Effector memory CD8-positive, alpha-beta T cell (primary cell): ENCODE results near the gene FAM234A.
A peak's percentile ranks its signal among the peaks of the same experiment; 100 is the strongest.

Experiments used
- ATAC-seq: fragments of 150-1000 bp; cut with Tn5 transposase; replicated peaks from 2 replicates; pipeline ENCODE4 v1.10.0; 2021; ENCODE audit warnings: mild to moderate bottlenecking, moderate library complexity
- DNase-seq, 3 experiments: peaks; one replicate each; pipeline ENCODE4 v3.0.0; 2021
- H3K27ac Mint-ChIP-seq, 2 donors: one replicate each; pipeline ENCODE4 v1.8.0; 2022; ENCODE audit warnings: mild to moderate bottlenecking in 2 of 2, mixed read lengths in 2 of 2, moderate library complexity in 2 of 2
- H3K27me3 Mint-ChIP-seq, 2 donors: one replicate each; pipeline ENCODE4 v1.8.0; 2022; ENCODE audit warnings: mixed read lengths in 2 of 2
- H3K36me3 Mint-ChIP-seq: one replicate; pipeline ENCODE4 v1.8.0; 2022; ENCODE audit warnings: mild to moderate bottlenecking, moderate library complexity, mixed read lengths; ENCODE audit not compliant: insufficient read depth
- H3K4me1 Mint-ChIP-seq, 2 donors: one replicate each; pipeline ENCODE4 v1.8.0; 2022; ENCODE audit warnings: low read depth in 2 of 2, mixed read lengths in 2 of 2
- H3K4me3 Mint-ChIP-seq, 2 donors: one replicate each; pipeline ENCODE4 v1.8.0; 2022; ENCODE audit warnings: mild to moderate bottlenecking in 2 of 2, mixed read lengths in 2 of 2, moderate library complexity in 2 of 2
- H3K9me3 Mint-ChIP-seq, 2 donors: one replicate each; pipeline ENCODE4 v1.8.0; 2022; ENCODE audit warnings: mixed read lengths in 2 of 2

The FAM234A gene

GRCh38 chr16:296276-296675 is 61.7 kb downstream of the FAM234A start:
- Mint-ChIP-seq H3K27ac (no peak overlapping the region), H3K4me3 (no peak overlapping the region), H3K36me3 (peaks cover 73% of the 10 kb centered on the region), H3K4me1 (peaks cover 0 to 2% of the 10 kb centered on the region in 2 donors), H3K9me3 (no peaks in the 10 kb centered on the region), H3K27me3 (no peaks in the 10 kb centered on the region)
- DNase-seq: no peak
- no peak for ATAC-seq

GRCh38 chr16:296806-297510 is 62.3 kb downstream of the FAM234A start:
- Mint-ChIP-seq H3K4me3 (no peak overlapping the region), H3K4me1 (no peaks in the 10 kb centered on the region), H3K9me3 (no peaks in the 10 kb centered on the region), H3K36me3 (peaks cover 68% of the 10 kb centered on the region), H3K27me3 (no peaks in the 10 kb centered on the region), H3K27ac (no peak overlapping the region)
- no peak for ATAC-seq
- DNase-seq: no peak

GRCh38 chr16:297832-298231 is 63.2 kb downstream of the FAM234A start:
- DNase-seq (no peak), ATAC-seq (no peak)
- Mint-ChIP-seq H3K9me3 (no peaks in the 10 kb centered on the region), H3K4me3 (no peak overlapping the region), H3K27me3 (no peaks in the 10 kb centered on the region), H3K4me1 (no peaks in the 10 kb centered on the region), H3K27ac (no peak overlapping the region), H3K36me3 (peaks cover 69% of the 10 kb centered on the region)

GRCh38 chr16:301235-301634 is 66.6 kb downstream of the FAM234A start:
- Mint-ChIP-seq H3K4me1 (peaks cover 4% of the 10 kb centered on the region in 2 donors), H3K27me3 (no peaks in the 10 kb centered on the region), H3K36me3 (peaks cover 64% of the 10 kb centered on the region), H3K9me3 (no peaks in the 10 kb centered on the region), H3K4me3 (no peak overlapping the region), H3K27ac (peak overlapping the region in 1 of 2 donors; percentile 35)
- no peak for ATAC-seq
- DNase-seq: no peak

- no peaks in the 10 kb centered on the region for H3K27me3 Mint-ChIP-seq
- peaks cover 6 to 9% of the 10 kb centered on the region in 2 donors for H3K4me1 Mint-ChIP-seq
- H3K36me3 Mint-ChIP-seq: peaks cover 66% of the 10 kb centered on the region
- DNase-seq: no peak
- no peak overlapping the region for H3K4me3 Mint-ChIP-seq
- no peak for ATAC-seq
- no peak overlapping the region for H3K27ac Mint-ChIP-seq
- H3K9me3 Mint-ChIP-seq: no peaks in the 10 kb centered on the region
Measured at GRCh38 chr16:301950-302349, 67.3 kb downstream of the FAM234A start.

GRCh38 chr16:303760-304505 is 69.3 kb downstream of the FAM234A start:
- ATAC-seq: no peak
- H3K9me3 Mint-ChIP-seq: no peaks in the 10 kb centered on the region
- H3K27ac Mint-ChIP-seq: peak overlapping the region in 1 of 2 donors; percentile 31
- no peak for DNase-seq
- peaks cover 9 to 16% of the 10 kb centered on the region in 2 donors for H3K4me1 Mint-ChIP-seq
- no peak overlapping the region for H3K4me3 Mint-ChIP-seq
- H3K36me3 Mint-ChIP-seq: peaks cover 72% of the 10 kb centered on the region
- no peaks in the 10 kb centered on the region for H3K27me3 Mint-ChIP-seq

- Mint-ChIP-seq H3K4me3 (peak overlapping the region in 1 of 2 donors; percentile 36), H3K9me3 (no peaks in the 10 kb centered on the region), H3K27me3 (no peaks in the 10 kb centered on the region), H3K4me1 (peaks cover 14 to 24% of the 10 kb centered on the region in 2 donors), H3K36me3 (peaks cover 69% of the 10 kb centered on the region), H3K27ac (peak overlapping the region; percentile 44)
- DNase-seq: no peak
- ATAC-seq: no peak
Measured at GRCh38 chr16:305916-306626, 71.5 kb downstream of the FAM234A start.

GRCh38 chr16:306911-307370 is 72.3 kb downstream of the FAM234A start:
- no peak overlapping the region for H3K4me3 Mint-ChIP-seq
- no peaks in the 10 kb centered on the region for H3K9me3 Mint-ChIP-seq
- no peaks in the 10 kb centered on the region for H3K27me3 Mint-ChIP-seq
- H3K36me3 Mint-ChIP-seq: peaks cover 73% of the 10 kb centered on the region
- ATAC-seq: no peak
- no peak for DNase-seq
- H3K4me1 Mint-ChIP-seq: peaks cover 20 to 25% of the 10 kb centered on the region in 2 donors
- H3K27ac Mint-ChIP-seq: peak overlapping the region; percentile 26 to 44

- Mint-ChIP-seq H3K4me3 (peak overlapping the region in 1 of 2 donors; percentile 25), H3K36me3 (peaks cover 74% of the 10 kb centered on the region), H3K4me1 (peaks cover 20 to 25% of the 10 kb centered on the region in 2 donors), H3K27ac (peak overlapping the region in 1 of 2 donors; percentile 80), H3K27me3 (no peaks in the 10 kb centered on the region), H3K9me3 (no peaks in the 10 kb centered on the region)
- ATAC-seq (peak; percentile 47), DNase-seq (no peak)
Measured at GRCh38 chr16:307691-308312, 73.2 kb downstream of the FAM234A start.

GRCh38 chr16:309476-309875 is 74.9 kb downstream of the FAM234A start:
- peak overlapping the region in 1 of 2 donors; percentile 31 for H3K4me3 Mint-ChIP-seq
- DNase-seq (no peak), ATAC-seq (peak; percentile 70)
- peak overlapping the region; percentile 0 to 80 for H3K27ac Mint-ChIP-seq
- peaks cover 22 to 24% of the 10 kb centered on the region in 2 donors for H3K4me1 Mint-ChIP-seq
- no peaks in the 10 kb centered on the region for H3K27me3 Mint-ChIP-seq
- no peaks in the 10 kb centered on the region for H3K9me3 Mint-ChIP-seq
- H3K36me3 Mint-ChIP-seq: peaks cover 80% of the 10 kb centered on the region

GRCh38 chr16:311725-312124 is 77.1 kb downstream of the FAM234A start:
- DNase-seq (no peak), ATAC-seq (no peak)
- no peaks in the 10 kb centered on the region for H3K27me3 Mint-ChIP-seq
- peaks cover 68% of the 10 kb centered on the region for H3K36me3 Mint-ChIP-seq
- H3K4me3 Mint-ChIP-seq: peak overlapping the region in 1 of 2 donors; percentile 46
- no peak overlapping the region for H3K27ac Mint-ChIP-seq
- H3K4me1 Mint-ChIP-seq: peaks cover 29 to 30% of the 10 kb centered on the region in 2 donors
- H3K9me3 Mint-ChIP-seq: no peaks in the 10 kb centered on the region

- peaks cover 36 to 38% of the 10 kb centered on the region in 2 donors for H3K4me1 Mint-ChIP-seq
- no peaks in the 10 kb centered on the region for H3K27me3 Mint-ChIP-seq
- H3K4me3 Mint-ChIP-seq: no peak overlapping the region
- H3K27ac Mint-ChIP-seq: peak overlapping the region in 1 of 2 donors; percentile 60
- DNase-seq (no peak), ATAC-seq (no peak)
- H3K9me3 Mint-ChIP-seq: no peaks in the 10 kb centered on the region
- peaks cover 53% of the 10 kb centered on the region for H3K36me3 Mint-ChIP-seq
Measured at GRCh38 chr16:314351-314750, 79.7 kb downstream of the FAM234A start.

GRCh38 chr16:314795-315299 is 80.2 kb downstream of the FAM234A start:
- H3K4me3 Mint-ChIP-seq: peak overlapping the region in 1 of 2 donors; percentile 43
- peaks cover 52% of the 10 kb centered on the region for H3K36me3 Mint-ChIP-seq

More at GRCh38 chr16:314795-315299, 80.2 kb downstream of the FAM234A start:
- DNase-seq (no peak), ATAC-seq (no peak)
- Mint-ChIP-seq H3K9me3 (no peaks in the 10 kb centered on the region), H3K27ac (peak overlapping the region in 1 of 2 donors; percentile 60), H3K27me3 (no peaks in the 10 kb centered on the region), H3K4me1 (peaks cover 35 to 41% of the 10 kb centered on the region in 2 donors)
